HG03432 (cell line): ENCODE results near the gene OR52K2.
A peak's percentile ranks its signal among the peaks of the same experiment; 100 is the strongest.
"Not testable (repeated sequence)": the region's sequence is repeated elsewhere in the genome, so short reads cannot be mapped to it uniquely, and the experiment has no call there.

Experiments used
- ATAC-seq: cut with Tn5 transposase; IDR thresholded peaks from one replicate; pipeline ENCODE4 v1.9.1; 2021; ENCODE audit warnings: mild to moderate bottlenecking, moderate library complexity; ENCODE audit not compliant: unreplicated experiment

The OR52K2 gene

DNA sequence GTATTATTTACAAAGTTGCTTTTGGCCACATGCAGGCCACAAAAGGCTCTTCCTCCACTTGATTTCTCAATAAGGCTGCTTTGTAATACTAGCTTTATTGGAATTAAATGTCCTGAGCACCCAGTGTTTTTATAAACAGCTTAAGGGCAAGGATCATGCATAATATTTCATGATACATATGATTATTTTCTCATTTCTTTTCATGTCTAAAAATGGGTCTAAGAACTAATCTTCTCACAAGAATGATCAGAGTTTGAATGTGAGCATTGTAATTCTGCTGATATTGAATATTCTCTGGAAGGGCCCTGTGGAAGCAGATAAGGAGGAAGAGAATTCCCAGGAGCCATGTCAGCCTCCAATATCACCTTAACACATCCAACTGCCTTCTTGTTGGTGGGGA, at the start of gene OR52K2:
Gene OR52K2 (plus strand): TSS at position 301 of the 400 bp plus-strand sequence. CDS start 45 bp downstream, at position 346.
- no peak for ATAC-seq

DNA sequence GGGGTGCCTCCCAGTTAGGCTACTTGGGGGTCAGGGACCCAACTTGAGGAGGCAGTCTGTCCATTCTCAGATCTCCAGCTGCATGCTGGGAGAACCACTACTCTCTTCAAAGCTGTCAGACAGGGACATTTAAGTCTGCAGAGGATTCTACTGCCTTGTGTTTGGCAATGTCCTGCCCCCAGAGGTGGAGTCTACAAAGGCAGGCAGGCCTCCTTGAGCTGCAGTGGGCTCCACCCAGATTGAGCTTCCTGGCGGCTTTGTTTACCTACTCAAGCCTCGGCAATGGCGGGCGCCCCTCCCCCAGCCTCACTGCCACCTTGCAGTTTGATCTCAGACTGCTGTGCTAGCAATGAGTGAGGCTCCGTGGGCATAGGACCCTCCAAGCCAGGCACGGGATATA, 42.9 kb upstream of the OR52K2 start:
- not testable (repeated sequence) for ATAC-seq

DNA sequence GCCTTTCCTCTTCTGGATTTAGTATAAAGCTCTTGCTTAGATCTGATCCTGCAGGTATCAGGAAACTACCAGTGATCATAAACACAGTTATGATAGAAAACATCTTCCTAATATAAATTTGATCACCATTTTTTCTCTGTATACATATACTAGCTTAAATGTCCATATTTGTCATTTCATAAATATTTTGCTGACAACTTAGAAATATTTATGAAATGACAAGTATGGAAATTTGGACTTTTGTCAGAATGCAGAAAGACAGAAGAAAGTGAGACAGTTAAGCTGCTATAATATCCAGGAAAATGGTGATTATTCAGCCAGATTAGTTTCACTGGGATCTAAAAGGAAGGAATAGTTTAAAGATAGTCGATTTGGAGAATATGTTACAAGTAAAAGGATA, 32.8 kb upstream of the OR52K2 start:
- no peak for ATAC-seq

DNA sequence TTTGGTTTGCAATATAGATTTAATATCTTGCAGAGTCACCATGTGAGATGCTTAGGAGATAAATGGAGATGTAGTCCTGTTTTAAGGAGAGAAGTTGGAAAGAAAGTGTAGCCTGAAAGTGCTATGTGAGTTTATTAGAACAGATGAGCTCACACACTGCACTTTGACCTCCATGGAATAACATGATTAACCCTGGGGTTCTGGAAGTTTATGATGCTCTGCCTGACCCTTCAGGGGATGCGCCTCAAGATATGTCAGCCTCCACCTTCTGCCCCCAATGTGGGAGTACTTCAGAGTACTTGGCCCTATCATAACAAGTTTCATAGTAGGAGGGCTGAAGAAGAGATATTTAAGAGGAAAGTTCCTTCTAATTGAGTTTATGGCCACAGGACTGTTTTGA, 32.3 kb upstream of the OR52K2 start:
- ATAC-seq: no peak

DNA sequence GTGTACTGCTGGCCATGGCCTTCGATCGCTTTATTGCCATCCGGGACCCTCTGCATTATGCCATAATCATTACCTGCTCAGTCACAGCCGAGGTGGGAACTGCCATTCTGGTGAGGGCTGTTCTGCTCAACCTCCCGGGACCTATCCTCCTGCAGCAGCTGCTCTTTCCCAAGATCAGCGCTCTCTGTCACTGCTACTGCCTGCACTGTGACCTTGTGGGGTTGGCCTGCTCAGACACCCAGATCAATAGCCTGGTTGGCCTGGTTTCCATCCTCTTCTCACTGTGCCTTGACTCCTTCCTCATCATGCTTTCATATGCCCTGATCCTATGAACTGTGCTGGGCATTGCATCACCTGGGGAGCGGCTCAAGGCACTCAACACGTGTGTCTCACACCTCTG, 30.7 kb upstream of the OR52K2 start:
- no peak for ATAC-seq

DNA sequence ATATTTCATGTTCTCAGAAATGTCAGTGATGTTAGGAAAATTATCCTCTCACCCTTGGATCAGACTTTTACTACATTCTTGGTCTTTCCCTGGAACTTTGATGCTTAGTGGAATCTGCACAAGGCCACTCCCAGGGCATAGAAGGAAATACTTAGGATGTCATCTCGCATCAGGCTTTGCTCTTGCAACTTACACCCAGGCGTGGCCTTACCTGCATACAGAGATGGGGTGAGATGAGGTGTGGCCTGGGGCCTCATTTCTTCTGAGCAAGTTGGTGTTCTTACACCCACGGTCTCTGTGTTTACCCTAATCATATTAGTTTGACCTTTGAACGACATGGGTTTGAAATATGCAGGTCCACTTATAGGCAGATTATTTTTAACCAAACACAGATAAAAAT, 19.0 kb upstream of the OR52K2 start:
- ATAC-seq: no peak

DNA sequence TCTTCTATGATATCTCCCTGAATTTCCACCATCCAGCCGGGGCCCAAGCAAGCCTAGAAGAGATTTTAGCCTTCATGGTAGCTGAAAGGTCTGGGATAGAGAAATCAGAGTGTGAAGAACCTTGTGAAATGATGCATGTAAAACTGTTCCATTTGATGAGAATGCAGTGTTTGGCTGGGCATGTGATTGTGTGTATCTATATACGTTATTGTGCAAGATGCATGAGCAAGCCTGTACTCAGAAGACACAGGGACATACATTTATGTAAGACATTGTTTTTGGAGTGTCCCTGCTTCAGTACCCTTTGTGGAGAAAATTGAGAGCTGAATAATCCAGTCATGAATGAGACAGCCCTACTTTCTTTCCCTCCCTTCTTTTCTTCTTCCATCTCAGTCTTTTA, 15.2 kb upstream of the OR52K2 start:
- ATAC-seq: no peak

DNA sequence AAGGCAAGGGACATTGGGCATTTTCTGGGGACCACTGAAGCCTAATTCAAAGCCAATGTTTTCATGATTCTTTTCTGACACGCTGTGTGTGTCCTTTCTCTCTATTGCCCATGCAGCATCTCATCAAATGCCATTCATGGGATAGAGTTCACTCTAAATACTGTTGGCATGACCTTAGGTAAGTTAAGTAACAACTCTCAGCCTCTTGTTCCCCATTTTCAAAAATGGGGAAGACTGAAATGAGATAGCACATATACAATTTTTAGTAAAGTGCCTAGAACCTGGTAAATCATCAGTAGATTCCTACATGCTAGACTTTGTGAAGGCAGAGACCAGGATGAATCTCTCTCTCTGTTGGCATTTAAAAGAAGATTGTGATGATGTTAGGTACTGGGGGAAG, 12.7 kb upstream of the OR52K2 start:
- ATAC-seq: no peak

DNA sequence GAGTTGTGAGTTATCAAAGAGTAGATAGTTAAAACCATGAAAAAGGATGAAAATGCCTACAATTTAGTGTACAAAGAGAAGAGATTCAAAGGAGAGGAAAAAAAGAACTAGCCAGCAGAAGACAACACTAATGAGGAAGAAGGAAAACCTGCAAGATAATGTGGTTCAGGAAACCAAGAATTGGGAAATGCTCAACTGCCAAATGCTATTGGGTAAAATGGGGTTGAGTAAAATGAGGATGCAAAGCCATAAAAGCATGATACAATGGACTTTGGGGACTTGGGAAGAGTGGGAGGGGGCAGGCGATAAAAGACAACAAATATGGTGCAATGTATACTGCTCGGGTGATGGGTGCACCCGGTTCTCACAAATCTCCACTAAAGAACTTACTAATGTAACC, 7.6 kb upstream of the OR52K2 start:
- ATAC-seq: no peak

DNA sequence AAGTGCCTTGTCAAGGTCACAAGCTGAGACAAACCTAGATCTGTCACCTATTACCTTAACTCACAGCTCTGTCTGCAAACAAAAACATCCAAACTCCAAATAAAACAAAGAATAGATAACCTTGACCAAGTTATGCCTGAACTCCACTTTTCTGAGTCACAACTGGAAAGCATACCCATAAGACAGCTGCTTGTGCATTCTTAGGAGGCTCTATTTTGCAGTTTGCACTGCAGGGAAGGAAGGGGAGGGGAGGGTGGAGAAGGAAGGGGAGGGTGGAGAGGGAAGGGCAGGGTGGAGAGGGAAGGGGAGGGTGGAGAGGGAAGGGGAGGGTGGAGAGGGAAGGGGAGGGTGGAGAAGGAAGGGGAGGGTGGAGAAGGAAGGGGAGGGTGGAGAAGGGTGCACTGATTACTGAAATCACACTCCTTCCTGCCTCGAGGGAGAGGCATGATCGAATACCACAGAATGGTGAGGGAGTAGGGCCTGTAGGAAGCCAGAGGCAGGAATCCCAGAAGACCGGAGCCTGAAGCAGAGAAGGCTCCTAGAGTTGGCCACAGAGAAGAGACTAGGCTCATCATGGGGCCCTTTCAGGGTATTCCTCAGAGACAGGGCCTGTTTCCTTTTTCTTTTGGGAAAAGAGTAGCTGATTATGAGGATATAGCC, 5.7 kb upstream of the OR52K2 start:
- ATAC-seq: no peak

DNA sequence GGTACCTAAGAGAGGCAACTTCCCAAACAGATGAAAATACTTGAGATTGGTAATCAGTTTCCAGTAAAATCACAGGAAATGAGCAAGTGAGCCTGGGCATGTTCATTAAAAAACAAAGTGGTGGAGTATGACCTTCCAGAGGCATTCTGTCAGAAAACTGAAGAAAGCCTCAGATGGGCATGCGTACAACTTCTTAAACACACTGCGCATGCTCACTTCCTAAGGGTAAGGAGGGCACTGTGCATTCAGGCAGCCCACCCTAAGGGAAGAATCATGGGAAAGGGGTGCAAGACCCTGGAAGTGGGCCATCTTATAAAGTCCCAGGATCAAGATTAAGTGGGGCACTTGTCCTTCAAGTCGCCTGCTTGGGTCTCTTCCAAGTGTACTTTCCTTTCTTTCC, 4.0 kb downstream of the OR52K2 start:
- no peak for ATAC-seq

DNA sequence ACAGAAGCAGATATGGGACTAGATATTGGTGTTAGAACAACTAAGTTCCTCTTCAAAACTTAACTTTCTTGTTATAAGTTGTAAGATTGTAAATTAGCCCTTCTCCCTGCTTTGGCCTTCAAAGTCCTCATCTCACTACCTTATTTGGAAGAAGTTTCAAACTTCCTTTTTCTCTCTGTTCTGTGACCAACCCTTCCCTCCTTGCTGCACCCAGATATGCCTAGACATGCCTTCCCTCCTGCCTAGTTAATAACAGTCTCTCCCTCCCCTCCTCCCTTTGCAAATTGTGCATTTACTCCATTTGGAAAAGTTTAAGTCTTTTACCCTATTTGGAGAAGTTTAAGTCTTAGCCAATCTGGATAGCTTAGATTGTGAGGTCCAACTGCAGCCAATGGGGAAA, 4.9 kb downstream of the OR52K2 start:
- no peak for ATAC-seq

DNA sequence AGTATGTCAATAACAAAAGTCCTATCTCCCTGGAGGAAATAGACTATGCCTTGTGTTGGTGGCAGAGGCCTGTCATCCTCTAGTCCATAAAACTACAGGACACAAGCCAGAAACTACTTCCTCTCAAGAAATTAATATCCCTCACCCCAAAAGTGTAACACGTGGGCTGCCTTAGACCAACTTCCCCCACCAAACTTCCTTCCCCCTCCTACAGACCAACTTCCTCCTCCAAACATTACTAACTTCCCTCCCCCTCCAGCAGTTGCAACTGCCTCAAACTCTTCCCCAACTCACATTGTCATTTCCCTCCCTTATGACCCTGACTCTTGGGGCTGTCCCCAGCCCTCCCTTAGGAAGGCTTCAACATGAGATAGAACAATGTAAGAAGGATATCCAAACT, 6.3 kb downstream of the OR52K2 start:
- ATAC-seq: no peak

DNA sequence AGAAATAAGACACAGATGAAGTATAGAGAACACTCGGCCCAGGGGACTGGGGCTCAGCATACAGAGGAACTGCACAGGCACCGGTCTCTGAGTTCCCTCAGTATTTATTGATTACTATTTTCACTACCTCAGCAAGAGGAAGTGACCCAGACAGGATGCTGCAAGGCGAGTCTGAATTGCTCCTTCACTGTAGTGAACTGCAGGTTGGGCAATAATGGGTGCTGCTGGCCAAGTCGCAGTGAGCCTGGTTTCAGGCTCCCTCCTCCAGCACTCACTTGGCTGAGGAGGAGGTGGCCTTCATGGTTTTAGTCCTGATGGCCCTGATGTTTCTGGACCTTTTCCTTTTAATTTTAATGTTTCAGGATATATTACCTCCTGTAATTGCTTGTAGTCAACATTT, 10.4 kb downstream of the OR52K2 start:
- peak; percentile 80 for ATAC-seq

DNA sequence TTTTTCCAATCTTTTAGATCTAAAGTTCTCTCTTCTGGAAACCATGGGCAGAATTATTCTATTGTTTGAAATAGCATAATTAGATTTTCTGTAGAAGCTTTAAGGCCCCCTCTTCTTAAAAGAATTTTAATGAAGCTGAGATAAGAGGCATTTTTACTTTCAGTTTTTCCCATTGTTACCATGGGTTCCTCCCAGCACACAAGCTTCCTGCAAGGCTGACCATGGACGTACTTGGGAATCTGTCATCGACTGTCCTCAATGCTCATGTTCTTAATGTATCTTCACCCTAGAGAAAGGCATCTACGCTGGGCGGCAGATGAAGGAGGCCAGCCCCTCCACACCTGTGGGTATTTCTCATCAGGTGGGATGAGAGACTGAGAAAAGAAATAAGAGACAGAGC, 11.1 kb downstream of the OR52K2 start:
- ATAC-seq: no peak

DNA sequence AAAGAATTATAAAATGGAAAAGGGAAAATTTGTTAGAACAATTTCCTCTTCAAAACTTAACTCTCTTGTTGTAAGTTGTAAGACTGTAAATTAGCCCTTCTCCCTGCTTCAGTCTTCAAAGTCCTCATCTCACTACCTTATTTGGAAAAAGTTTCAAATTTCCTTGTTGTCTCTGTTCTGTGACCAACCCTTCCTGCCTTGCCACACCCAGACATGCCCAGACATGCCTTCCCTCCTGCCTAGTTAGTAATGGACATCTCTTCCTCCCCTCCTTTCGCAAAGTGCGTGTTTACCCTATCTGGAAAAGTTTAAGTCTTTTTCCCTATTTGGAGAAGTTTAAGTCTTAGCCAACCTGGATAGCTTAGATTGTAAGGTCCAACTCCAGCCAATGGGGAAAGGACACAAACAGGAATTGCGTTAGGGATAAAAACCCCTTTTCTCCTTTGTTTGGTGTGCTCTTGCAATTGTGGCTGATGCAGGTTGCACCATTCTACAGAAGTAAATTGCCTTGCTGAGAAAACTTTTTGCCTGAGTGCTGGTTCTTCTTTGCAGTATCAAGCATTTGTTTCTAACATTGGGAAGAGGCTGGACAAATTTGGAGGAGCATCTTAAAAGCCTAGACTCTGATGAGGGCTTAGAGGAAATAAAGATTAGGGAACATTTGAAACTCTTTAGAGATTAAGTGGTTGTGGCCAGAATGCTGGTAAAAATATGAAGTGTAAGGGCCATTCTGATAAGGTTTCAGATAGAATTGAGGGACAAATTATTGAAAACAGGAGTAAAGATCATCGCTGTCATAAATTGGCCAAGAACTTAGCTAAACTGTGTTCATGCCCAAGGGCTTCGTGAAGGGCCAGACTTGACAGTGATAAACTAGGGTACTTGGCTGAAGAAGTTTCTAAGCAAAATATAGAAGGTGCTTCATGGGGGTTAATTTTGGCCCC, 15.4 kb downstream of the OR52K2 start:
- ATAC-seq: no peak

DNA sequence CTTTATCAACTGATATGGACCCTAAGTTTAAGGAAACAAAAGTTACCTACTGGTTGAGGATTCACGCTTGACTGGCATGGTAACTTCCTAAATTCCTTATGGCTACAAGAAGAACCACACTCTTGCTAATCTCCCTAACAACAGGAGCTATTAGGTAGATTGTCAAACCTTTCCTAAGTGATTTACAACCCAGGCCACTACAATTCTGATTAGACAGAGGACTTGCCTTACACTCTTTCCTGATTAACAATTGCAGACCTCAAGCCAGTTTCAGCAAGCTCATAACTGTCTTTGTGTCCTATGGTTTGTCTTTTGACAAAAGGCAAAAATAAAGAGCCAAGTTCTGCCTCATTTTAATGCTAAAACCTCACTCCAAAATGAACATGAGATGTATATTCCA, 16.3 kb downstream of the OR52K2 start:
- no peak for ATAC-seq

DNA sequence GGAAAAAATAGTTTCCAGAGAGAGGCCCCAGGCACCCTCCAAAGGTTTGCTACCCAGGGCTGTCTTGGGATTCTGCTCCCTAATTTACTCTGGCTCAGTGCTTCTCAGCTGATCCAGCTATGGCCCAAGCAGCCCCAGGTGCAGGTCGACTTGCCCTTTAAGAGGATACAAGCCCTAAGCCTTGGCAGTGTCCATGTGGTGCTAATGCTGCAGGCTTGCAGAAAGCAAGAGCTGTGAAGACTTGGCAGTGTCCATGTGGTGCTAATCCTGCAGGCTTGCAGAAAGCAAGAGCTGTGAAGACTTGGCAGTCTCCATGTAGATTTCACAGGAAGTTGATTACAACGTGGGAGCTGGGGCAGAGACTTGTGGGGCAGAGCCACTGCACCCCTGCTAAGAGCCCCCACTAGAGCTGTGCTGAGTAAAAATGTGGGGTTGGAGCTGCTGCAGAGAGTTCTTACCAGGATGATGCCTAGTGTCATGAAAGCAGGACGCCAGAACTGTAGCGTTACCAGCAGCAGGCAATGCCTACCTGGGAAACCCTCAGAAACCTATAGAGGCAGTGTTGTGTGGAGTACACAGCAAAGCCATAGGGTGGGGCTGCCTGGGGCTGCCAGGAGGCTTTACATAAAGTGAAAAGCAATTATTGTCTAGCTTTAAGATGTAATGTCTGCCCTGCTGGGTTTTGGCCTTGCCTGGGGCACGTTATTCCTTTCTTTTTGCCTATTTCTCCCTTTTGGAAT, 17.2 kb downstream of the OR52K2 start:
- ATAC-seq: no peak

DNA sequence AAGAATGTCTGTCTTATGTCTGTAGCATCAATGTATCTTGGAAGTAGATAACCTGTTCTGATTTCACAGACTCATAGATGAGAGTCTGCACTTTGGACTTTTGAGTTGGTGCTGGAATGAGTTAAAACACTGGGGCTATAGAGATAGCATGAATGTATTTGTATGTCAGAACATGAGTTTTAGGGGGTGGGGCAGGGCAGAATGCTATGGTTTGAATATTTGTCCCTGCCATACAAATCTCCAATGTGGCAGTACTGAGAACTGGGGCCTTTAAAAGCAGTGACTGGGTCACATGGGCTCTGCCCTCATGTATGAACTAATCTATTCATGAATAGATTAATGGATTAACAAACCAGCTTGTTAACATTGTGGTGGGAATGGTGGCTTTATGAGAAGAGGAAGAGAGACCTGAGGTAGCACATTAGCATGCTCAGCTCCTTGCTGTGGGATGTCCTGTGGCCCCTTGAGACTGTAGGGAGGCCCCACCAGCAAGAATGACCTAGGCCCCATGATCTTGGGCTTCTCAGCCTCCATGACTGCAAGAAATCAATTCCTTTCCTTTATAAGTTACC, 17.9 kb downstream of the OR52K2 start:
- ATAC-seq: peak; percentile 52

DNA sequence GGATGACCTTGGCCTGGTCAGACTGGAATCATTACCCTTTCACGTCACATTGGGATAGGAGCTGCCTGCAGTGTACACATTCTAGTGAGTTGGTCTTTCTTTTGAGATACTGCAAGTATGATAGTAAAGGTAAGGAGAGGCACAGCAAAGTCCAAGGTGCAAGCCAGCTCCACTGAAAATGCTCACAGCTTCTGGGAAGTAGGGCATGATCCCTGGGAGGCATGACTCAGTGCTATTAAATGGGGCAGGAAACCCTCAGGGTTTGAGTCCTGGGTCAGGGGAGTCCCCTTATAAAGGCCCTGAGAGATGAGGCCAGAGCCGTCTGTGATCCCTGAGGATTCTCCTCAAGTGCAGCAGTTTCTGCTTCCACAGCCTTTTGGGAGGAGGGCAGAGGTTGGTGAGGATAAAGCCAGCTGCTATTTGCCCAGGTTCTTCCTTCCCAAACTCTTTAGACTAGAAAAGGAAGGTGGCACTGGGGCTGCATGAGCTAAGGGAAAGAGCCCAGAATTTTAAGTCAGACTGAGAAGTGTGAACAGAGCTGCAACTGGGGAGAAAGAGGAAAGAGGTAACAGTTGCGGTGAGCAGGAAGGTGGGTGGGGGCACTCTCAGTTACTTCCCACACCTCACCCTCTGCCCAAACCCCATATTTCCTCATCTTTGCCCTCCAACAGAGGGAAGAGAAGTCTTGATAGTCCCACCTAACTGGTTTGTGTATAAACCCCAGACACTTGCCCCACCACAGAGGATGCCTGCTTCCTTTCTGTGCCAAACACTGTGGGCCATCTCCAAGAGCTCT, 18.9 kb downstream of the OR52K2 start:
- ATAC-seq: peak; percentile 50
